GM12878 (cell line): ENCODE measurements around the gene MKNK1. TPM values are rescaled to one million over a fixed set of nuclear protein-coding genes. Genes with fewer than 3 reads are reported as not detected.
A peak's percentile ranks its signal among the peaks of the same experiment; 100 is the strongest.

Experiments used
- ATAC-seq: fragments of 200-7000 bp; cut with Tn5 transposase; 3 replicates; pipeline ENCODE4 v1.9.1; 2020; ENCODE audit warnings: mild to moderate bottlenecking, moderate library complexity
- BruUV-seq: library from RNA; stranded (reverse); fragments of 400-500 nt; replicated peaks from 2 replicates; lab custom pipeline; 2021; lab: Mats Ljungman, UMichigan
- CTCF ChIA-PET: fragments of 300-600 bp; sonication (Branson Sonifier 250); formaldehyde crosslinking; extraction: SDS; loops from one replicate; lab custom pipeline; 2021; ENCODE audit warnings: inconsistent platforms; lab: Yijun Ruan, JAX
- POLR2A ChIA-PET: fragments of 350-600 bp; formaldehyde crosslinking; extraction: SDS; loops from one replicate; lab custom pipeline; 2021; ENCODE audit warnings: inconsistent platforms; lab: Charles Lee
- RAD21 ChIA-PET: fragments of 300-600 bp; sonication (Branson Sonifier 250); formaldehyde crosslinking; loops from one replicate; lab custom pipeline; 2023; ENCODE audit warnings: antibody characterized with exemption; ENCODE audit not compliant: unreplicated experiment; lab: Charles Lee
- SMC1A ChIA-PET: fragments of 300-600 bp; sonication (Branson Sonifier 250); formaldehyde crosslinking; loops from one replicate; lab custom pipeline; 2023; ENCODE audit not compliant: unreplicated experiment, uncharacterized antibody; lab: Charles Lee
- DNase-seq: peaks from one replicate; pipeline ENCODE4 v3.0.0-alpha.2; 2011; ENCODE audit warnings: low read depth, low spot score
- FAIRE-seq: peaks from 3 replicates; lab custom pipeline; 2011; peaks lifted over from hg19 to GRCh38; lab: Jason Lieb, UNC
- H2AFZ ChIP-seq: 2 replicates; pipeline ENCODE4 v1.6.0; 2011; ENCODE audit warnings: low read depth, low read length, control low read depth; ENCODE audit not compliant: control insufficient read depth
- H3K27ac ChIP-seq: 2 replicates; pipeline ENCODE4 v1.5.1; 2011; ENCODE audit warnings: control low read depth; ENCODE audit not compliant: control insufficient read depth, insufficient read depth
- H3K27me3 ChIP-seq, 2 experiments: replicated peaks in 1 of 2; 2 replicates each; pipeline versions ENCODE4 v1.6.0 to v1.6.1; 2011; ENCODE audit warnings: low read length in 1 of 2; ENCODE audit not compliant: control insufficient read depth in 2 of 2, insufficient read depth in 2 of 2
- H3K36me3 ChIP-seq, 2 experiments: 2 replicates each; pipeline ENCODE4 v1.5.1; 2011; ENCODE audit warnings: low read length in 1 of 2; ENCODE audit not compliant: control insufficient read depth in 2 of 2, insufficient read depth in 2 of 2
- H3K4me1 ChIP-seq: 2 replicates; pipeline ENCODE4 v1.6.1; 2011; ENCODE audit warnings: mild to moderate bottlenecking, low read length, moderate library complexity, mixed read lengths; ENCODE audit not compliant: control insufficient read depth, insufficient read depth
- H3K4me2 ChIP-seq: 2 replicates; pipeline ENCODE4 v1.6.0; 2011; ENCODE audit warnings: control low read depth; ENCODE audit not compliant: control insufficient read depth, insufficient read depth
- H3K4me3 ChIP-seq: fragments of 200-600 bp; sonication (generic); 2 replicates; pipeline ENCODE4 v1.5.1; 2016
- H3K79me2 ChIP-seq: 2 replicates; pipeline ENCODE4 v1.6.0; 2011; ENCODE audit warnings: low read length; ENCODE audit not compliant: control insufficient read depth, insufficient read depth
- H3K9ac ChIP-seq: 2 replicates; pipeline ENCODE4 v1.8.0; 2011; ENCODE audit warnings: low read length, control low read depth, mixed read lengths; ENCODE audit not compliant: control insufficient read depth, insufficient read depth
- H3K9me3 ChIP-seq: replicated peaks from 3 replicates; pipeline ENCODE4 v1.5.1; 2011; ENCODE audit warnings: mild to moderate bottlenecking, low read length; ENCODE audit not compliant: control insufficient read depth, insufficient read depth
- H4K20me1 ChIP-seq: 2 replicates; pipeline ENCODE4 v1.6.0; 2011; ENCODE audit not compliant: control insufficient read depth, insufficient read depth
- CTCF ChIP-seq, 3 experiments: IDR thresholded peaks in 2 of 3; conservative IDR thresholded peaks in 1 of 3; 2 replicates each; pipeline ENCODE4 v1.5.1; 2011; ENCODE audit warnings: low read depth in 3 of 3, low read length in 3 of 3, mild to moderate bottlenecking in 3 of 3, control low read depth in 2 of 3, moderate library complexity in 2 of 3, inconsistent platforms in 1 of 3, mixed read lengths in 1 of 3; ENCODE audit not compliant: control insufficient read depth in 2 of 3, insufficient read depth in 1 of 3; ENCODE audit errors: extremely low read depth in 1 of 3
- E2F8 ChIP-seq: fragments of 450-650 bp; IDR thresholded peaks from 2 replicates; pipeline ENCODE4 v1.6.1; 2018; ENCODE audit warnings: mild to moderate bottlenecking, low read depth, moderate library complexity; ENCODE audit not compliant: partially characterized antibody
- FOXK2 ChIP-seq: fragments of 450-650 bp; IDR thresholded peaks from 2 replicates; pipeline ENCODE4 v1.6.1; 2017; ENCODE audit warnings: mild to moderate bottlenecking, moderate library complexity
- NFYB ChIP-seq: IDR thresholded peaks from 2 replicates; pipeline ENCODE4 v1.6.1; 2011; ENCODE audit warnings: low read depth, mild to moderate bottlenecking, low read length, improper control_type of control experiment, moderate library complexity; ENCODE audit not compliant: insufficient read depth
- PAX5 ChIP-seq: IDR thresholded peaks from 2 replicates; pipeline ENCODE4 v1.6.1; 2011; ENCODE audit warnings: low read depth, low read length, borderline replicate concordance
- RELB ChIP-seq: fragments of 450-650 bp; IDR thresholded peaks from 2 replicates; pipeline ENCODE4 v1.6.1; 2017; ENCODE audit warnings: low read depth, mild to moderate bottlenecking, moderate library complexity
- SP1 ChIP-seq: IDR thresholded peaks from one replicate; pipeline ENCODE4 v1.6.1; 2011; ENCODE audit warnings: low read depth, low read length
- ZSCAN29 ChIP-seq: fragments of 450-650 bp; IDR thresholded peaks from 2 replicates; pipeline ENCODE4 v1.6.1; 2017; ENCODE audit warnings: mild to moderate bottlenecking, moderate library complexity
- WGBS: methylation state at CpG from one replicate; pipeline ENCODE4 v1.1.6; 2016; ENCODE audit warnings: low lambda C conversion rate; ENCODE audit not compliant: insufficient replicate concordance, insufficient coverage; ENCODE audit errors: missing lambda C conversion rate; 5-methylcytosine and 5-hydroxymethylcytosine counted together
- in situ Hi-C: fragments of 300-500 bp; cut with MboI; formaldehyde crosslinking; loops from 9 replicates; pipeline ENCODE4 v1.14.3; 2018; ENCODE audit warnings: mixed read lengths
- intact Hi-C: fragments of 100-400 bp; cut with micrococcal nuclease; formaldehyde crosslinking; loops from one replicate; pipeline ENCODE4 v1.14.2; 2022; ENCODE audit not compliant: unreplicated experiment
- polyA plus RNA-seq, 11 experiments: library from polyadenylated mRNA; depleted of rRNA in 4 of 11; unstranded in 6 of 11; stranded (reverse) in 5 of 11; fragments of >200 nt; fragmentation: Nextera tagmentation in 4 of 11; fragmentation: Illumina TruSeq in 1 of 11; extraction: Ambion mirVana in 4 of 11; extraction: Trizol in 1 of 11; gene quantifications; 1 replicate in 1 of 11; 2 replicates in 10 of 11; pipeline versions ENCODE4 v1.2.1 to v1.2.3, GENCODE V29; 2011 to 2016; ENCODE audit warnings: inconsistent platforms in 2 of 11, missing spikeins in 2 of 11, low read depth in 1 of 11
- total RNA-seq, 4 experiments: library from RNA; depleted of rRNA in 3 of 4; stranded (reverse); fragments of >200 nt in 3 of 4; fragmentation: Illumina TruSeq in 1 of 4; extraction: Trizol in 1 of 4; gene quantifications; 2 replicates each; pipeline versions ENCODE4 v1.2.1 to v1.2.3, GENCODE V29; 2013 to 2021

Gene MKNK1
- total and polyA plus RNA-seq, 10 of the 15 experiments (the other 5 are each of a cell fraction or from before 2014, with no cell fraction given) = 13.7 to 29.9 (median 26.5) TPM

GRCh38 chr1:46553506-46553905, 50.6 kb downstream of the MKNK1 start:
- Histone ChIP-seq H3K27ac (no peak overlapping the region), H3K4me1 (no peaks in the 10 kb centered on the region), H2AFZ (no peak overlapping the region), H3K27me3 (peaks cover 0 to 1% of the 10 kb centered on the region in 2 experiments; a peak in 1 of 4 replicates), H3K36me3 (peaks cover 0 to 2% of the 10 kb centered on the region in 2 experiments; a peak in 2 of 4 replicates)
- 50% methylated on average over 3 of the region's 3 CpGs for WGBS
- DNase-seq (no peak), ATAC-seq (no peak)
- intact Hi-C loops = no loop called here
- POLR2A ChIA-PET = no interaction called here
- in situ Hi-C loops = no loop called here
- TF ChIP-seq ZSCAN29 (no peak), CTCF (IDR thresholded peaks at IDR 0.05 in 2 of 3, conservative IDR thresholded peaks at IDR 0.05 in 1 of 3; ENCODE audit: control insufficient read depth in 2 of 3, extremely low read depth in 1 of 3, insufficient read depth in 1 of 3, low read depth in 3 of 3, low read length in 3 of 3) (peak in 1 of 3 experiments; percentile 15; a peak in 2 of 6 replicates)
- TF ChIP-seq, all 136 proteins: peak for 1
- no peaks in the 10 kb centered on the region for H3K9me3 ChIP-seq
- SMC1A ChIA-PET = no interaction called here
- FAIRE-seq = no peak
- no peak overlapping the region for H3K4me3 ChIP-seq
- no peaks in the 10 kb centered on the region for H4K20me1 ChIP-seq
- BruUV-seq = no TSS peak
- CTCF ChIA-PET = interaction anchor here (0.7 kb wide), 1 partner anchor 27 kb away, joined by 3 read pairs; no protein-coding TSS in a partner anchor
- RAD21 ChIA-PET = no interaction called here
- no peaks in the 10 kb centered on the region for H3K79me2 ChIP-seq
- H3K4me2 ChIP-seq = no peak overlapping the region
- no peak overlapping the region for H3K9ac ChIP-seq

- BruUV-seq = no TSS peak
- CTCF ChIA-PET = interaction anchor here (1.9 kb wide), 1 partner anchor 26 kb away, joined by 6 read pairs; no protein-coding TSS in a partner anchor
- TF ChIP-seq E2F8 = no peak
- no peak for TF ChIP-seq PAX5
- no peak for TF ChIP-seq RELB
- TF ChIP-seq NFYB = no peak
- TF ChIP-seq FOXK2 = no peak
- no peak for TF ChIP-seq SP1
These were observed 51.5 kb downstream of the MKNK1 start for GRCh38 chr1:46552357-46553237.

More at GRCh38 chr1:46552357-46553237, 51.5 kb downstream of the MKNK1 start:
- ChIA-PET POLR2A (no interaction called here), SMC1A (no interaction called here), RAD21 (no interaction called here)
- ATAC-seq (no peak), FAIRE-seq (no peak), DNase-seq (no peak)
- in situ Hi-C loops = no loop called here
- no peaks in the 10 kb centered on the region for H4K20me1 ChIP-seq
- intact Hi-C loops = no loop called here
- H3K9ac ChIP-seq = no peak overlapping the region
- WGBS = 5% methylated on average over 9 of the region's 10 CpGs
- peaks cover 0 to 1% of the 10 kb centered on the region in 2 experiments; a peak in 1 of 4 replicates for H3K27me3 ChIP-seq
- H3K27ac ChIP-seq = no peak overlapping the region
- no peaks in the 10 kb centered on the region for H3K79me2 ChIP-seq
- no peak overlapping the region for H2AFZ ChIP-seq
- H3K36me3 ChIP-seq = no peaks in the 10 kb centered on the region
- no peak overlapping the region for H3K4me2 ChIP-seq
- no peaks in the 10 kb centered on the region for H3K4me1 ChIP-seq
- H3K4me3 ChIP-seq = no peak overlapping the region
- H3K9me3 ChIP-seq = no peaks in the 10 kb centered on the region
